ENCODE measurements around the gene ICAM4. TPM values are rescaled to one million over a fixed set of nuclear protein-coding genes. Genes with fewer than 3 reads are reported as not detected.

Gene ICAM4
- total and polyA plus RNA-seq, 2 of the 13 experiments (the other 11 are each of a cell fraction or from before 2014, with no cell fraction given), result 2.9 to 4.0 TPM

GRCh38 chr19:10292206-10292788 is 5.5 kb downstream of the ICAM4 start (continued):
- TF ChIP-seq MTERF4 (CRISPR knock-in tag; IDR thresholded peaks at IDR 0.05) (no peak), DZIP1 (CRISPR knock-in tag; IDR thresholded peaks at IDR 0.05) (0 out of 2 replicates have a peak, but pooled peaks have one; percentile 19), ZNF639 (CRISPR knock-in tag; conservative IDR thresholded peaks at IDR 0.05) (0 out of 2 replicates have a peak, but pooled peaks have one; percentile 41), MAX (IDR thresholded peaks at IDR 0.05) (0 out of 2 replicates have a peak, but pooled peaks have one; percentile 7), SAP130 (CRISPR knock-in tag; IDR thresholded peaks at IDR 0.05; ENCODE audit: low read depth) (peak; percentile 55; the same call in 1 of the 2 replicates), GABPA (IDR thresholded peaks at IDR 0.05; ENCODE audit: low read depth, low read length) (peak; percentile 40), GABPA (CRISPR knock-in tag; IDR thresholded peaks at IDR 0.05; ENCODE audit: low read depth) (peak; percentile 83), TFDP1 (CRISPR knock-in tag; IDR thresholded peaks at IDR 0.05; ENCODE audit: borderline replicate concordance) (peak; percentile 39; the same call in 1 of the 2 replicates), PATZ1 (CRISPR knock-in tag; IDR thresholded peaks at IDR 0.05) (0 out of 2 replicates have a peak, but pooled peaks have one; percentile 12), TP53 (CRISPR knock-in tag; conservative IDR thresholded peaks at IDR 0.05) (no peak), ZBTB2 (CRISPR knock-in tag; IDR thresholded peaks at IDR 0.05; ENCODE audit: low read depth) (0 out of 2 replicates have a peak, but pooled peaks have one; percentile 32), NONO (IDR thresholded peaks at IDR 0.05) (no peak), NONO (CRISPR knock-in tag; conservative IDR thresholded peaks at IDR 0.05) (0 out of 2 replicates have a peak, but pooled peaks have one; percentile 18), BCL6 (CRISPR knock-in tag; IDR thresholded peaks at IDR 0.05) (0 out of 2 replicates have a peak, but pooled peaks have one; percentile 6), ATF4 (CRISPR knock-in tag; IDR thresholded peaks at IDR 0.05) (0 out of 4 replicates have a peak, but pooled peaks of 1 of the 2 experiments have one; percentile 26), SP1 (IDR thresholded peaks at IDR 0.05) (no peak), SP1 (CRISPR knock-in tag; IDR thresholded peaks at IDR 0.05) (peak; percentile 93)
